PC-3 (cell line): ENCODE measurements around the gene PCDH10. TPM values are rescaled to one million over a fixed set of nuclear protein-coding genes. Genes with fewer than 3 reads are reported as not detected.

ENCODE experiments used
- ATAC-seq: fragments of 200-7000 bp; cut with Tn5 transposase; 2 replicates; pipeline ENCODE4 v1.9.1; 2020; ENCODE audit warnings: mild to moderate bottlenecking, moderate library complexity
- BruUV-seq: library from RNA; stranded (reverse); fragments of 400-500 nt; replicated peaks from 2 replicates; lab custom pipeline; 2021; lab: Mats Ljungman, UMichigan
- CTCF ChIA-PET: fragments of 300-600 bp; sonication (Branson Sonifier 250); formaldehyde crosslinking; loops from one replicate; lab custom pipeline; 2022; ENCODE audit warnings: antibody characterized with exemption; lab: Charles Lee
- POLR2A ChIA-PET: fragments of 300-600 bp; sonication (Branson Sonifier 250); formaldehyde crosslinking; loops from one replicate; lab custom pipeline; 2022; ENCODE audit warnings: antibody characterized with exemption; ENCODE audit not compliant: unreplicated experiment; lab: Charles Lee
- DNase-seq: peaks from one replicate; pipeline ENCODE4 v3.0.0-alpha.2; 2015
- H2AFZ ChIP-seq: fragments of 300-600 bp; sonication (generic); 2 replicates; pipeline ENCODE4 v1.6.0; 2016; ENCODE audit warnings: antibody characterized with exemption, low read length
- H3F3A ChIP-seq: fragments of 300-600 bp; sonication (generic); one replicate; pipeline ENCODE4 v1.6.0; 2017; ENCODE audit warnings: antibody characterized with exemption, low read length, control low read depth, mild to moderate bottlenecking; ENCODE audit not compliant: unreplicated experiment
- H3K27ac ChIP-seq: fragments of 300-600 bp; sonication (generic); 2 replicates; pipeline ENCODE4 v1.5.1; 2016; ENCODE audit warnings: mild to moderate bottlenecking, low read length
- H3K27me3 ChIP-seq: fragments of 300-600 bp; sonication (generic); 2 replicates; pipeline ENCODE4 v1.6.1; 2016; ENCODE audit warnings: low read length, mixed read lengths
- H3K36me3 ChIP-seq: fragments of 300-600 bp; sonication (generic); 2 replicates; pipeline ENCODE4 v1.6.1; 2016; ENCODE audit warnings: low read depth, mixed run types, low read length, mixed read lengths
- H3K4me1 ChIP-seq: fragments of 300-600 bp; sonication (generic); 2 replicates; pipeline ENCODE4 v1.5.1; 2016; ENCODE audit warnings: low read length; ENCODE audit not compliant: insufficient read depth
- H3K4me2 ChIP-seq: fragments of 300-600 bp; sonication (generic); 2 replicates; pipeline ENCODE4 v1.6.0; 2016; ENCODE audit warnings: low read length
- H3K4me3 ChIP-seq: fragments of 300-600 bp; sonication (generic); 2 replicates; pipeline ENCODE4 v1.5.1; 2016; ENCODE audit warnings: mild to moderate bottlenecking, low read length, mixed read lengths
- H3K79me2 ChIP-seq: fragments of 300-600 bp; sonication (generic); 2 replicates; pipeline ENCODE4 v1.6.1; 2017; ENCODE audit warnings: low read length, mixed read lengths
- H3K9ac ChIP-seq: fragments of 300-600 bp; sonication (generic); 2 replicates; pipeline ENCODE4 v1.6.0; 2016; ENCODE audit warnings: mild to moderate bottlenecking, low read length
- H3K9me2 ChIP-seq: fragments of 300-600 bp; sonication (generic); replicated peaks from 2 replicates; pipeline ENCODE4 v1.6.1; 2016; ENCODE audit warnings: mixed run types, low read length, mixed read lengths
- H3K9me3 ChIP-seq: fragments of 300-600 bp; sonication (generic); 2 replicates; pipeline ENCODE4 v1.6.1; 2016; ENCODE audit warnings: low read length, mixed read lengths
- H4K20me1 ChIP-seq: fragments of 300-600 bp; sonication (generic); 2 replicates; pipeline ENCODE4 v1.6.1; 2016; ENCODE audit warnings: low read length, mixed read lengths
- EZH2 ChIP-seq: fragments of 300-600 bp; sonication (generic); IDR thresholded peaks from one replicate; pipeline ENCODE4 v1.6.1; 2017; ENCODE audit warnings: antibody characterized with exemption, mild to moderate bottlenecking, low read length; ENCODE audit not compliant: unreplicated experiment
- EZH2phosphoT487 ChIP-seq: fragments of 300-600 bp; sonication (generic); IDR thresholded peaks from 2 replicates; pipeline ENCODE4 v1.6.1; 2018; ENCODE audit warnings: mild to moderate bottlenecking, antibody characterized with exemption, low read length, borderline replicate concordance
- intact Hi-C: fragments of 100-400 bp; cut with micrococcal nuclease; formaldehyde crosslinking; loops from 2 replicates; pipeline ENCODE4 v1.9.0; 2023
- total RNA-seq: library from RNA; depleted of rRNA; stranded (reverse); fragments of >200 nt; gene quantifications from 2 replicates; pipeline ENCODE4 v1.2.3, GENCODE V29; 2014
- TF ChIP-seq, protein P1 (sequence below): fragments of 300-600 bp; sonication (generic); conservative IDR thresholded peaks from 2 replicates; pipeline ENCODE4 v1.5.1; 2017; ENCODE audit warnings: antibody characterized with exemption, low read depth, mild to moderate bottlenecking, low read length

PCDH10 gene
- total RNA-seq, 1 experiment from 2014 or later = 0.11 TPM

DNA sequence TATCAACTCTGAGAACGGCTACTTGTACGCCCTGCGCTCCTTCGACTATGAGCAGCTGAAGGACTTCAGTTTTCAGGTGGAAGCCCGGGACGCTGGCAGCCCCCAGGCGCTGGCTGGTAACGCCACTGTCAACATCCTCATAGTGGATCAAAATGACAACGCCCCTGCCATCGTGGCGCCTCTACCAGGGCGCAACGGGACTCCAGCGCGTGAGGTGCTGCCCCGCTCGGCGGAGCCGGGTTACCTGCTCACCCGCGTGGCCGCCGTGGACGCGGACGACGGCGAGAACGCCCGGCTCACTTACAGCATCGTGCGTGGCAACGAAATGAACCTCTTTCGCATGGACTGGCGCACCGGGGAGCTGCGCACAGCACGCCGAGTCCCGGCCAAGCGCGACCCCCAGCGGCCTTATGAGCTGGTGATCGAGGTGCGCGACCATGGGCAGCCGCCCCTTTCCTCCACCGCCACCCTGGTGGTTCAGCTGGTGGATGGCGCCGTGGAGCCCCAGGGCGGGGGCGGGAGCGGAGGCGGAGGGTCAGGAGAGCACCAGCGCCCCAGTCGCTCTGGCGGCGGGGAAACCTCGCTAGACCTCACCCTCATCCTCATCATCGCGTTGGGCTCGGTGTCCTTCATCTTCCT lies 2.7 kb downstream of the PCDH10 start:
- no peaks in the 10 kb centered on the region for H3K9me2 ChIP-seq
- H3K4me2 ChIP-seq = no peak overlapping the region
- no peak overlapping the region for H2AFZ ChIP-seq
- H3K36me3 ChIP-seq = no peaks in the 10 kb centered on the region
- DNase-seq (no peak), ATAC-seq (no peak)
- no TSS peak for BruUV-seq
- no peaks in the 10 kb centered on the region for H3F3A ChIP-seq
- intact Hi-C loops = loop anchor here (10.0 kb wide), 1 partner anchor 773 kb away; no protein-coding TSS in a partner anchor
- no peaks in the 10 kb centered on the region for H3K79me2 ChIP-seq
- ChIA-PET POLR2A (no interaction called here), CTCF (no interaction called here)
- H3K27ac ChIP-seq = no peak overlapping the region
- no peaks in the 10 kb centered on the region for H4K20me1 ChIP-seq
- TF ChIP-seq, protein P1, sequence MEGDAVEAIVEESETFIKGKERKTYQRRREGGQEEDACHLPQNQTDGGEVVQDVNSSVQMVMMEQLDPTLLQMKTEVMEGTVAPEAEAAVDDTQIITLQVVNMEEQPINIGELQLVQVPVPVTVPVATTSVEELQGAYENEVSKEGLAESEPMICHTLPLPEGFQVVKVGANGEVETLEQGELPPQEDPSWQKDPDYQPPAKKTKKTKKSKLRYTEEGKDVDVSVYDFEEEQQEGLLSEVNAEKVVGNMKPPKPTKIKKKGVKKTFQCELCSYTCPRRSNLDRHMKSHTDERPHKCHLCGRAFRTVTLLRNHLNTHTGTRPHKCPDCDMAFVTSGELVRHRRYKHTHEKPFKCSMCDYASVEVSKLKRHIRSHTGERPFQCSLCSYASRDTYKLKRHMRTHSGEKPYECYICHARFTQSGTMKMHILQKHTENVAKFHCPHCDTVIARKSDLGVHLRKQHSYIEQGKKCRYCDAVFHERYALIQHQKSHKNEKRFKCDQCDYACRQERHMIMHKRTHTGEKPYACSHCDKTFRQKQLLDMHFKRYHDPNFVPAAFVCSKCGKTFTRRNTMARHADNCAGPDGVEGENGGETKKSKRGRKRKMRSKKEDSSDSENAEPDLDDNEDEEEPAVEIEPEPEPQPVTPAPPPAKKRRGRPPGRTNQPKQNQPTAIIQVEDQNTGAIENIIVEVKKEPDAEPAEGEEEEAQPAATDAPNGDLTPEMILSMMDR = no peak
- TF ChIP-seq EZH2 (no peak), EZH2phosphoT487 (no peak)
- H3K9ac ChIP-seq = no peak overlapping the region
- no peaks in the 10 kb centered on the region for H3K4me1 ChIP-seq
- H3K27me3 ChIP-seq = no peaks in the 10 kb centered on the region
- H3K4me3 ChIP-seq = no peak overlapping the region
- no peaks in the 10 kb centered on the region for H3K9me3 ChIP-seq

DNA sequence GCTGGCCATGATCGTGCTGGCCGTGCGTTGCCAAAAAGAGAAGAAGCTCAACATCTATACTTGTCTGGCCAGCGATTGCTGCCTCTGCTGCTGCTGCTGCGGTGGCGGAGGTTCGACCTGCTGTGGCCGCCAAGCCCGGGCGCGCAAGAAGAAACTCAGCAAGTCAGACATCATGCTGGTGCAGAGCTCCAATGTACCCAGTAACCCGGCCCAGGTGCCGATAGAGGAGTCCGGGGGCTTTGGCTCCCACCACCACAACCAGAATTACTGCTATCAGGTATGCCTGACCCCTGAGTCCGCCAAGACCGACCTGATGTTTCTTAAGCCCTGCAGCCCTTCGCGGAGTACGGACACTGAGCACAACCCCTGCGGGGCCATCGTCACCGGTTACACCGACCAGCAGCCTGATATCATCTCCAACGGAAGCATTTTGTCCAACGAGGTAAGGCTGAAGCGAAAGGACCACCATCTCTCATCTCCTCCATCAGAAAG lies 3.3 kb downstream of the PCDH10 start:
- Histone ChIP-seq H3K27ac (no peak overlapping the region), H3K9me2 (no peaks in the 10 kb centered on the region), H3K4me3 (no peak overlapping the region), H3K36me3 (no peaks in the 10 kb centered on the region), H3K79me2 (no peaks in the 10 kb centered on the region), H2AFZ (no peak overlapping the region), H3K9me3 (no peaks in the 10 kb centered on the region), H3K4me1 (no peaks in the 10 kb centered on the region), H3K9ac (no peak overlapping the region), H3K27me3 (no peaks in the 10 kb centered on the region), H3K4me2 (no peak overlapping the region), H3F3A (no peaks in the 10 kb centered on the region), H4K20me1 (no peaks in the 10 kb centered on the region)
- no peak for ATAC-seq
- no TSS peak for BruUV-seq
- POLR2A ChIA-PET = no interaction called here
- no peak for DNase-seq
- TF ChIP-seq EZH2phosphoT487 (no peak), EZH2 (no peak)
- TF ChIP-seq, protein P1 = no peak
- CTCF ChIA-PET = no interaction called here
- intact Hi-C loops = loop anchor here (10.0 kb wide), 1 partner anchor 772 kb away; no protein-coding TSS in a partner anchor

DNA sequence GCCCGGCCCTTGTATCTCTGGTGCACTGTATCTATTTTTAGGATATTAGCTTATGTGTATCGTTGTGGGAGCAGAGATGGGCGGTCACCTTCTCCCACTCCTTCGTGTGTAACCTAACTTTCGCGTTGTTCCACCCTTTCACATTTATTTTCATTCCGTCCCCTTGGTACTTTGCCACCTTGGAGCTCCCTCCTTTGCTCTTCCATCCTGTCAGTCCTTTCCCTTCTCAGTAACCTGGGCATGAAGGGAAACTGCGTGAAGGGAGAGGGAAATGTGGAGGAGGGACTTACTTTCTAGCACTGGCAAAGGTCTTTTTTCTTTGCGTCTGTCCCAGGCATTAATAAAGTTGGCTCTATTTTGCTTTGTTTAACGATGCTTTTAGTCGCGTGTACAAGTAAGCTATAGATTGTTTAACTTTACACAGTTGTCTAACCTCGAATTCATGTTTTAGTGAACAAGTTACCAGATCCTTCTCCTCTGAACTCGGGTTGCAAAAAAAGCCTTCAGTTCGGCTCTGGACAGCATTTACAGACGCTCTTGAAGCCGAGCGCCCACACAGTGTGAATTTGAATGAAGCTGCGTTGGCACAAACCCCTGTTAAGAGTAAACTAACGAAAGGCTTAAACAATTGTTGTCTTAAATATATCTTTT lies 3.9 kb downstream of the PCDH10 start:
- TF ChIP-seq EZH2 (no peak), EZH2phosphoT487 (no peak)
- TF ChIP-seq, protein P1 = no peak
- ATAC-seq = no peak
- no peak for DNase-seq
- Histone ChIP-seq H3K9me2 (no peaks in the 10 kb centered on the region), H3K9me3 (no peaks in the 10 kb centered on the region), H3K4me2 (no peak overlapping the region), H3K9ac (no peak overlapping the region), H3K27ac (no peak overlapping the region), H3K36me3 (no peaks in the 10 kb centered on the region), H3F3A (no peaks in the 10 kb centered on the region), H3K4me3 (no peak overlapping the region), H2AFZ (no peak overlapping the region), H3K79me2 (no peaks in the 10 kb centered on the region), H3K4me1 (no peaks in the 10 kb centered on the region), H4K20me1 (no peaks in the 10 kb centered on the region), H3K27me3 (no peaks in the 10 kb centered on the region)
- intact Hi-C loops = loop anchor here (10.0 kb wide), 1 partner anchor 772 kb away; no protein-coding TSS in a partner anchor
- ChIA-PET POLR2A (no interaction called here), CTCF (no interaction called here)
- no TSS peak for BruUV-seq
